Measurements from ENCODE around the gene PLEKHA6.

- TF ChIP-seq POLR2A (IDR thresholded peaks at IDR 0.05) (no peak), CTCF (IDR thresholded peaks at IDR 0.05) (no peak), EP300 (IDR thresholded peaks at IDR 0.05) (no peak)
Measured at GRCh38 chr1:204250428-204251030, 109.2 kb downstream of the PLEKHA6 start.
